Activated gamma-delta T cell (primary cell): ENCODE measurements around the gene NYAP1.
"Not testable (repeated sequence)": the region's sequence is repeated elsewhere in the genome, so short reads cannot be mapped to it uniquely, and the experiment has no call there.

Experiments used
- DNase-seq: peaks from one replicate; lab custom pipeline; 2025; lab: John Stamatoyannopoulos, UW

The NYAP1 gene

DNA sequence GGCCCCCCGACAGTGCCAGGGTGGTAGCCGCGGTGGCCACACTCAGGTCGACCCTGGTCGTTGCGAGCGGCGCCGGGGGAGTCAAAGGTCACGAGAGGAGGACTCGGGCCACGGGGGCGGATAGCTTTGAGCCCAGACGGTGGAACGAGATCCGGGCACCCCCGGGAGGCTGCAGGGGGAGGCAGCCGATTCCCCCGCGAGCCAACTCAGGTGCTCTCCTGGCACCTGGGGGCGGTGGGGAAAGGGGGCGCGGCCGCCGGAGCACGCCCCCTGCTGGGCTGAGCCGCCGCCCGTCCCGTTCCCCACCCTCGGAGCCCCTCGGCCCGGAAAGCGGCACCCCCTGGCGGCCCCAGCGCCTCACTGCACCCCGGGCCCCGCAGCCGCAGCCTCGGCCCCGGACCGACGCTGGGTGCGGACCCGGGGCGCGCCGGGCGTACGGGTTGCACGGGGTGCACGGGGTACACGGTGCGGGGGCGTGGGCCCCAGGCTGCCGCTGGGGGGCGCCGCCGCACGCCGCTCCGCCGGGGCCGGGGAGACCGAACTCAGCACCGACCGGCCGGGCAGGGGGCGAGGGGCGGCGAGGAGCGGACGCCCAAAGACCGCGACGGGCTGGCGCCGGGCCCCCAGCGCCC is 521 bp upstream of the NYAP1 start:
- peak; percentile 67 for DNase-seq

GRCh38 chr7:100484673-100485045 is 932 bp downstream of the NYAP1 start:
- DNase-seq, result no peak

GRCh38 chr7:100485471-100485876 is 1.7 kb downstream of the NYAP1 start:
- no peak for DNase-seq

GRCh38 chr7:100486111-100486636 is 2.4 kb downstream of the NYAP1 start:
- no peak for DNase-seq

DNA sequence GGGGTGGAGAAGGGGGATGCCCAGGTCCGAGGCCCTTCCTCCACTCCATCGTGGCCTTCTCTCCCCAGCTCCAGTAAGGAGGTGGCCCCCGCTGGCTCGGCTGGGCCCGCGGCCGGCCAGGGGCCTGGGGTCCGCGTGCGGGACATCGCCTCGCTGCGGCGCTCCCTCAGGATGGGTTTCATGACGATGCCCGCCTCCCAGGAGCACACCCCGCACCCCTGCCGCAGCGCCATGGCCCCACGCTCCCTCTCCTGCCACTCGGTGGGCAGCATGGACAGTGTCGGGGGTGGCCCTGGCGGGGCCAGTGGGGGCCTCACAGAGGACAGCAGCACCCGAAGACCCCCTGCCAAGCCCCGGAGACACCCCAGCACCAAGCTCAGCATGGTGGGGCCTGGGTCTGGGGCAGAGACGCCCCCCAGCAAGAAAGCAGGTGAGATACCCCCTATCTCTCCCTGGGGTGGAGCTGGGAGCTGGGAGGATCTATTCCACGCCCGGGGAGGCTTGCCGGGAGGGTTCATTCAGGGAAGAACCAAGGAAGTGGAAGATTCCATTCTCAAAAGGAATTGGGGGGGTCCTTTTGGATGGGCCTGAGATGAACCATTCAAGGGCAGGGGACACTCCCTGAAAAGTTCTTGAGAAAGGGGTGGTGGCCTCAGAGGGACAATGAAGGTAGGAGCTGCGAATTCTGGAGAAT is 3.2 kb downstream of the NYAP1 start:
- DNase-seq, result no peak

DNA sequence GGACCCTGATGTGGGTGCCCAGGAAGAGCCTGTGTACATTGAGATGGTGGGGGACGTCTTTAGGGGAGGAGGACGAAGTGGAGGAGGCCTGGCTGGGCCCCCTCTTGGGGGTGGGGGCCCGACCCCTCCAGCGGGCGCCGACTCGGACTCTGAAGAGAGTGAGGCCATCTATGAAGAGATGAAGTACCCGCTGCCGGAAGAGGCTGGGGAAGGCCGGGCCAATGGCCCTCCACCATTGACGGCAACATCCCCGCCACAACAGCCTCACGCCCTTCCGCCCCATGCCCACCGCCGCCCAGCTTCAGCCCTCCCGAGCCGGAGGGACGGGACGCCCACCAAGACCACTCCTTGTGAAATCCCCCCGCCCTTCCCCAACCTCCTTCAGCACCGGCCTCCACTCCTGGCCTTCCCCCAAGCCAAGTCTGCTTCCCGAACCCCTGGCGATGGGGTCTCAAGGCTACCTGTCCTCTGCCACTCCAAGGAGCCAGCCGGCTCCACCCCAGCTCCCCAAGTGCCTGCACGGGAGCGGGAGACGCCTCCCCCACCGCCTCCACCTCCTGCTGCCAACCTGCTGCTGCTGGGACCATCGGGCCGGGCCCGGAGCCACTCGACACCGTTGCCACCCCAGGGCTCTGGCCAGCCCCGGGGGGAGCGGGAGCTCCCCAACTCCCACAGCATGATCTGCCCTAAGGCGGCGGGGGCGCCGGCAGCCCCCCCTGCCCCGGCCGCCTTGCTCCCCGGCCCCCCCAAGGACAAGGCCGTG is 4.8 kb downstream of the NYAP1 start:
- no peak for DNase-seq

DNA sequence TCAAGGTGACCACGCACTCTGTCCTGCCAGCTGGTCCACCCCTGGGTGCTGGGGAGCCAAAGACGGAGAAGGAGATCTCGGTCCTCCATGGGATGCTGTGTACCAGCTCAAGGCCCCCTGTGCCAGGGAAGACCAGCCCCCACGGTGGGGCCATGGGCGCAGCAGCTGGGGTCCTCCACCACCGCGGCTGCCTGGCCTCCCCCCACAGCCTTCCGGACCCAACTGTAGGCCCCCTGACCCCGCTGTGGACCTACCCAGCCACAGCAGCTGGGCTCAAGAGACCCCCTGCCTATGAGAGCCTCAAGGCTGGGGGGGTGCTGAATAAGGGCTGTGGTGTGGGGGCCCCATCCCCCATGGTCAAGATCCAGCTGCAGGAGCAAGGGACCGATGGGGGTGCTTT is 5.4 kb downstream of the NYAP1 start:
- DNase-seq, result no peak

DNA sequence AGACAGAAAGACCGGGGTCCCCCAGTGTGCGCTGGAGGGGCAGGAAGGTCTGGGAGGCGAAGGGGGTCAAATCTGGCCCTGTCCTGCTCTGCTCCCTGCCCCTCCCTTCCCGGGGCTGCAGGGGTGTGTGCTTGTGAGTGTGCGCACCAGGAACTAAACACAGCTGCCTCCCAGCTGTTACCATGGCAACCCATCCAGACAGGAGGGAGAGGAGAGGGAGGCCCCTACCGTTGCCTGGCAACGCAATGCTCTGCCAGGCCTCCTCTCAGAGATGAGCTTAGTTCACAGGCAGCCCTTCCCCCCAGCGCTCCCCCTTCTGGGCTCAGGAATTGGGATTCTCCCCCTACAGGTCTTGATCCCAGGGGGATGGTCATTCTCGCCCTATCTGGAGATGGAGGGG is 6.1 kb downstream of the NYAP1 start:
- no peak for DNase-seq

DNA sequence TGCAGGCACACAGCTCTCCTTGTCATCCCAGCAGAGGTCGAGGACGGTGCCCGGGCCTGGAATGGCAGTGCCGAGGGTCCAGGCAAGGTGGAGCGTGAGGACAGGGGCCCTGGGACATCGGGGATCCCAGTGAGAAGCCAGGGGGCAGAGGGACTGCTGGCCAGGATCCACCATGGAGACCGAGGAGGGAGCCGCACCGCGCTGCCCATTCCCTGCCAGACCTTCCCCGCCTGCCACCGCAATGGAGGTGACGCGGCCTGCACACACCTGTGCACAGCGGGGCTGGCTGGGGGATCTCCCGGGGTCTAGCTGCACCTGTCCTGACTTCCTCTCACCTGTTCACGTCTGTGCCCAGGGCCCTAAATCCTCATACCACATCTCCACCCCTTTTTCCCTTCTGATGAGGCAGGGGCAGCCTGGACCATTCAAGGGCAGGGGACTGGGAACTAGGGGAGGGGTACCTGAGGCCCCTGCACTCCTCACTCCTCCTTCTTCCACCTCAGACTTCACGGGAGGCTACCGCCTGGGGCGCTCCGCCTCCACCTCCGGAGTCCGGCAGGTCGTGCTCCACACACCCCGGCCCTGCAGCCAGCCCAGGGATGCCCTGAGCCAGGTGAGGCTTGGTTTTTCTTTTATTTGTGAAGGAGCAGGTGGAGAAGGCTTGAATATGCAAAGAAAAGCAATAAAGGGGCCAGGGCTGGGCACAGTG is 6.9 kb downstream of the NYAP1 start:
- no peak for DNase-seq

GRCh38 chr7:100491192-100491578 is 7.5 kb downstream of the NYAP1 start:
- no peak for DNase-seq

GRCh38 chr7:100492738-100493475 is 9.2 kb downstream of the NYAP1 start:
- no peak for DNase-seq

GRCh38 chr7:100493476-100494264 is 9.9 kb downstream of the NYAP1 start:
- DNase-seq, result peak; percentile 36

- no peak for DNase-seq
Observed at GRCh38 chr7:100496509-100496908, 12.8 kb downstream of the NYAP1 start.

DNA sequence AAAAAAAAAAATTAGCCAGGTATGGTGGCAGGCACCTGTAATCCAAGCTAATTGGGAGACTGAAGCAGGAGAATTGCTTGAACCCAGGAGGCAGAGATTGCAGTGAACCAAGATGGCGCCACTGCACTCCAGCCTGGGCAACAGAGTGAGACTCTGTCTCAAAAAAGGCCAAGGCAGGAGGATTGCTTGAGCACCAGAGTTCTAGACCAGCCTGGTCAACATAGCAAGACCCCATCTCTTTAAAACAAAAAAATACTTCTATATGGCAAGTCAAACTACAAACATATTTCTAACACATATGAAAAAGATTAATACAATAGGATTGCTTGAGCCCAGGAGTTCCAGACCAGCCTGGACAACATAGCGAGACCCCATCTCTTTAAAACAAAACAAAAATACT is 17.0 kb downstream of the NYAP1 start:
- not testable (repeated sequence) for DNase-seq

- DNase-seq, result not testable (repeated sequence)
Observed at GRCh38 chr7:100504031-100504430, 20.3 kb downstream of the NYAP1 start.

DNA sequence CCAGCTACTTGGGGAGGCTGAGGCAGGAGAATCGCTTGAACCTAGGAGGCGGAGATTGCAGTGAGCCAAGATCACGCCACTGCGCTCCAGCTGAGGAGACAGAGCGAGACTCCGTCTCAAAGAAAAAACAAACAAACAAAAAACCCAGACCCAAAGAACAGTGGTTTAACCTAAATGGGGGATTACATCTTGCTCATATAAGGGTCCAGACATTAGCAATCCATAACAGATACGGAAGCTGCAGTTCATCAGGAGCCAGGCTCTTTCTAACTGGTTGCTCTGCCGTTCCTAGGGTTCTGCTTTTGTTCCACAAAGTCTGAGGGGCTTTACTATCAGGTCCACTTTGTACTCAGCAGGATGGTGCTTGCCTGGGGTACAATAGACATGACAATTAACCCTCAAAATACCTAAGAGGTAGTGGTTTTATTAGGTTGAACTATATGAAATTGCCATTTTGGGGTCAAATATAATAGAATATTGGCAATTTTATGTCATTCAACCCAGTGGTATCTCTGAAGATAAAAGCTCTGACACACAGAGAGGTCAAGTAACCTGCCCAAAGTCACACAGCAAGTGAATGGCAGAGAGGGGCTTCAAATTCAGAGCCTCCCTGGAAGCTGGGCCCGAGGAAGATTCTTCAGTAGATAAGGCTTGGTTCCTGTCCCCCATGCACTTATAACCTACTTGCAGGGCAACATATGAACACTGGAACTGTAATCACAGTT is 21.3 kb downstream of the NYAP1 start:
- DNase-seq, result no peak

DNA sequence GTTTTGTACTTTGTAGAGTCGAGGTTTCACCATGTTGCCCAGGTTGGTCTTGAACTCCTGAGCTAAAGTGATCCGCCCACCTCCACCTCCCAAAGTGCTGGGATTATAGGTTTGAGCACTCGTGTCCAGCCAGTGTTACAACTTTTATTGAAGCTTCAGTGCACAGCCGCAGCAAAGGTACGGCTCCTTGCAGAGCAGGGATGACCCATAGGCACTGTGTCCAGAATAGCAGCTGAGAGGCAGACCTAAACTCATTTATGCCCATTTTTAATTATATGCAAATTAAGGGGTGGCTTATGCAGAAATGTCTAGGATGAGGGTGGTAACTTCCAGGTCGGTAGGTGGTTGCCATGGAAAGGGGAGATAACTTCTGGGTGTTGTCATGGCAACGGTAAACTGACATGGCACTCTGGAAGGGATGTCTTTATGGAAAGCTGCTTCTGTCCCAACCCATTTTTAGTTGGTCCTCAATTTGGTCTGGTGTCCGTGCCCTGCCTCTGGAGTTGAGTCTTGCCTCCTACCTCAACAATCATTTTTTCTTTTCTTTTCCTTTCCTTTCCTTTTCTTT is 22.7 kb downstream of the NYAP1 start:
- no peak for DNase-seq

DNA sequence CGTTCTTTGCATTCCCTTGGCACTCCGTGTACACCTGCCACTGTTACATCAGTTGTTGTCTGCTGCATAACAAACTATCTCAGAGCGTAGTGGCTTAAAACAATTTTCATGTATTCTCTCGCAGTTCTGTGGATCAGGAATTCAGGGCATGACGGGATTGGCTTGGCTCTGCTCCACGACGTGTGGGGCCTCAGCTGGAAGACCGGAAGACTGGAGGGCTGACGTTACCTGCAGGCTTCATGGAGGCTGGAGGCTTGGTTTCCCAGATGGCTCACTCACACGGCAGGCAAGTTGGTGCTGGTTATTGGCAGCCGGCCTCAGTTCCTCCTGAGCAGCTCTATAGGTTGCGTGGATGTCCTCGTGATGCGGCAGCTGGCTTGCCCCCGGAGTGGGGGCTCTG is 25.5 kb downstream of the NYAP1 start:
- DNase-seq, result no peak

GRCh38 chr7:100510437-100511239 is 26.9 kb downstream of the NYAP1 start:
- no peak for DNase-seq
